NT2/D1 (cell line): ENCODE data around the gene PHYHIPL.

Experiments used
- SUZ12 ChIP-seq: IDR thresholded peaks from 2 replicates; pipeline ENCODE4 v1.6.1; 2011; ENCODE audit not compliant: insufficient read length, insufficient read depth; ENCODE audit errors: extremely low read depth
- YY1 ChIP-seq: IDR thresholded peaks from 2 replicates; pipeline ENCODE4 v1.6.1; 2011; ENCODE audit not compliant: insufficient read length, insufficient read depth
- ZNF274 ChIP-seq: IDR thresholded peaks from 2 replicates; pipeline ENCODE4 v1.6.1; 2011; ENCODE audit warnings: mild to moderate bottlenecking, low read depth, low read length

DNA sequence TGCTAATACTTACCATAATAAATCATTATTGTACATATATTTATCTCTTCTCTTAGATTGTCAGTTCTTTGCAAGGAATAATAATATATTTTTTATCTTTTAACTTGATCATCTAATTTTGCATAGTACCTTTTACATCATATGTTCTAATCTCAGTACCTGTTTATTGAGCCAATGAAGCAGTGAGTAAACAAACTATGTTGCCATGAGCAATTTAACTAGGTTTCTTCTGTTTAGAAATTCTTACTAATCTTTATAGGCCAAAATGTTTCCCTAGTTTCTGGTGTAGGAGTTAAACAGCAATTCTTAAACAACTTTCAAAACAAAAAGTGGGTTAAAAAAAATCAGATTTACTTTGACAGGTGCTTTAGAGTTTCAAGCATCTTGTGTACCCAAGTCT, 61.3 kb downstream of the PHYHIPL start:
- TF ChIP-seq YY1 (no peak), ZNF274 (no peak), SUZ12 (no peak)
